HG03095 (cell line): ENCODE results near the gene GRM2.

Experiments
- ATAC-seq: cut with Tn5 transposase; IDR thresholded peaks from one replicate; pipeline ENCODE4 v1.9.1; 2021; ENCODE audit warnings: moderate library complexity; ENCODE audit not compliant: unreplicated experiment

GRM2 gene

GRCh38 chr3:51680196-51680595, 26.7 kb upstream of the GRM2 start:
- no peak for ATAC-seq

DNA sequence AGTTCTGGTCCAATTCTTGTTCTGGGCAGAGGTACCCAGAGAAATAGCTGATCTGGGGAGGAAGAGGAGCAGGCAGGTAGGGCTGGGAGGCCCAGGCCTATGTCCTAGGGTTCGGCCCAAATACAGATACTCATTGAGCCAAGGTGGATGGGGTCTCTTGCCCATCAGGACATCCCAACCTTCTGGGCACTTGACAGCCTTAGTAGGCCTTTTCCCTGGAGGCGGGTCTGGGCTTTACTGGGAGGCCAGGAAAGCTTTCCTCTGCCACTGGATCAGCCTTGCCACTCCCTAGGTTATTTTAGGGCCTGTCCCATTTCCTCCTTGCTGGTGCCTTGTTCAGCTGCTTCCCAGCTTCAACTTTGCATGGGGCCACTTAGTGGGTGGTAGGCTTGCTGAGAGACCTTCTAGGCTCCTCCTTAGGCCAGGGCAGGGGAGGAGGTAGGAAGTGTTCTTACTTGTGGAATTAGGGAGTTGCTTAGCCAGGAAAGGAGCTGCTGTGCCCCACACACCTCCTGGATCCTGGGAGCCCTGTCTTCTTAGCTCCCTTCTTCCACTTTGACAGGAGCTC, 26.1 kb upstream of the GRM2 start:
- ATAC-seq: no peak

- no peak for ATAC-seq
Measured at GRCh38 chr3:51681453-51681852, 25.4 kb upstream of the GRM2 start.

DNA sequence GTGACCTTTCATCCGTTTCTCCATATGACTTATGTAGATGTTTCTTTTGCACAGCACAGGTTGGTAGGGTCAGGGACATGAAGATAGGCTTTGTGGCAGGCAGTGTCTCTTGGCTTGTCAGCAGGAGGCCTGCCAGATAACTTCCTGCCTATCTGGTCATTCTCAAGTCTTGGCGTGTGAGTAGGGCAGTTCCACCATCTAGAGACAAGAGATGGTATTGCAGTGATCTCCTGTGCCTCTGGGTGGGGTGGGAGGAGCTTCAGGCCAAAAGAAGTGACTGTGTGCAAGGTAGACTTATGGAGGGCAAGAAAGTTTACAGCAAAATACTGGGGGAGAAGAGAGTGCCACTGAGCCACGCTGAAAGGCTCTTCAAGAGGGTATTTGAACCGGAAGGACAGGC, 24.8 kb upstream of the GRM2 start:
- ATAC-seq: peak; percentile 79

DNA sequence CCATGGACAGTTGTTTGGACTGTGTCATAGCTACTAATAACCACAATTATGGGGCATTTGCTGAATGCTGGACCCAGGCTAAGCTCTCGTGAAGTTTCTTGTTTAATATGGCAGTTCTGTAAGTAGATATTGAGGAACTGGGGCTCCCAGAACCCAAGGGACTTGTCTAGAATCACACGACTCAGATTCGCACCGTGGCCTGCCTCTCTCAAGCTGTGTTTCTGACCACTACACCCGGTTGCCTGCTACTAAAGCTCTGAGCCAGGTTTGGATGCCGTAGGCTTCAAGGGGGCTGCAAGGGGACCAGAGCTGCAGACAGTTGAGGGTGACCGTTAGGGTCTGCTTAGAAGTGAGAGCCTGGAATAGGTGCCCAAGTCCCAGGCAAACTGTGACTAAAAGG, 24.3 kb upstream of the GRM2 start:
- no peak for ATAC-seq

GRCh38 chr3:51683566-51683965, 23.3 kb upstream of the GRM2 start:
- no peak for ATAC-seq

- no peak for ATAC-seq
Measured at GRCh38 chr3:51684971-51685751, 21.7 kb upstream of the GRM2 start.

DNA sequence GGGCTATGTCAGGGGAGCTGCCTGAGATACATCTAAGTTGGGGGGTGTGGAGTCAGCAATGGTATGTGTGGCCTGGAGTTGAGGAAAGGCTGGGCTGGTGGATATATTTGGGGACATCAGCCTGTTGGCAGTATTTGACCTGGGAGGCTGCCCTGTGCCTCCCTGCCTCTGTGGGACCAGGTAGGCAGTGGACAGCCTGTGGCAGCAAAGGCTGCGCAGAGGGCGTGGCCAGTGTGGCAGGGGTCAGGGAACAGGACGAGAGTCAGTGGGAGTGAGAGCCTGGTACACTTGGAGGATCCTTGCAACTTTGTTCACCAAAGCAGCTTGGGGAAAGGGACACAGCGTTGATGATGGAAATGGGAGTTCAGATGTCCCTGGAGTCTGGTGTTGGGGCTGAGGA, 20.8 kb upstream of the GRM2 start:
- ATAC-seq: no peak

DNA sequence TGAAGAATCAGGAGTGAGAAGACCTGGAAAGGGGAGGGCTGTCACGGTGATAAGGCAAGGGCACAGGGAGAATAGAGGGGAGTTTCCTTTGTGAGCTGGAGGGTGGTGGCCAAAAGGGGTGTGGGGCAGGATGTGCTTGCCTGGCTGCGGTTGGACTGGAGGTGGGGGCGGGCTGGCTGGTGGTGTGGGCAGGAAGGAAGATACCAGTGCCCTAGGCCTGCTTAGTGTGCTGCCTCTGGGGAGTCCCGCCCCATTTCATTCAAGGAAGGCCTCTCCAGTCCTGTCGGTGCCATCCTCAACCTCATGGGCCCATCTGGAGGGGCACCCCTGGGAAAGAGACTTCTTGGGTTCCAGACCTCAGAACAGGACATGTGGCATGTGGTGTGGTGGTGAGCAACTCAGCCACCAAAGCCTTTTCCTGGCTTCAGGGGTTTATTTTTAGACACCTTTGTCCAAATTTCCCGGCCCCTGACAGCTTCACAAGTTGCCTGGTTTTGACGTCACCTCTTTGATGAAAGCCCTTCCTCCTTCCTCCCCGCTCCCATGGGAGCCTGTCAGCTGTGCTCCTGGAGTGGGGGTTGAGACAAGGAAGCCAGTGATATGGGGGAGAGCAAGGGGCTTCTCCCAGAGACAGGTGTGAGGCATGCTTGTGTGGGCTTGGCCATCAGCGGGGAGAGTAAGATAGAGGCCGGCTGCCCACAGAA, 20.2 kb upstream of the GRM2 start:
- no peak for ATAC-seq

GRCh38 chr3:51687431-51688205, 19.2 kb upstream of the GRM2 start:
- ATAC-seq: no peak

GRCh38 chr3:51688206-51688600, 18.7 kb upstream of the GRM2 start:
- ATAC-seq: no peak

GRCh38 chr3:51691021-51691420, 15.8 kb upstream of the GRM2 start:
- no peak for ATAC-seq

- no peak for ATAC-seq
Measured at GRCh38 chr3:51691949-51692348, 14.9 kb upstream of the GRM2 start.

- no peak for ATAC-seq
Measured at GRCh38 chr3:51692980-51693395, 13.9 kb upstream of the GRM2 start.

GRCh38 chr3:51696954-51697353, 9.9 kb upstream of the GRM2 start:
- no peak for ATAC-seq

GRCh38 chr3:51698209-51698608, 8.7 kb upstream of the GRM2 start:
- no peak for ATAC-seq

GRCh38 chr3:51700403-51700802, 6.5 kb upstream of the GRM2 start:
- no peak for ATAC-seq

- no peak for ATAC-seq
Measured at GRCh38 chr3:51702156-51702555, 4.7 kb upstream of the GRM2 start.

DNA sequence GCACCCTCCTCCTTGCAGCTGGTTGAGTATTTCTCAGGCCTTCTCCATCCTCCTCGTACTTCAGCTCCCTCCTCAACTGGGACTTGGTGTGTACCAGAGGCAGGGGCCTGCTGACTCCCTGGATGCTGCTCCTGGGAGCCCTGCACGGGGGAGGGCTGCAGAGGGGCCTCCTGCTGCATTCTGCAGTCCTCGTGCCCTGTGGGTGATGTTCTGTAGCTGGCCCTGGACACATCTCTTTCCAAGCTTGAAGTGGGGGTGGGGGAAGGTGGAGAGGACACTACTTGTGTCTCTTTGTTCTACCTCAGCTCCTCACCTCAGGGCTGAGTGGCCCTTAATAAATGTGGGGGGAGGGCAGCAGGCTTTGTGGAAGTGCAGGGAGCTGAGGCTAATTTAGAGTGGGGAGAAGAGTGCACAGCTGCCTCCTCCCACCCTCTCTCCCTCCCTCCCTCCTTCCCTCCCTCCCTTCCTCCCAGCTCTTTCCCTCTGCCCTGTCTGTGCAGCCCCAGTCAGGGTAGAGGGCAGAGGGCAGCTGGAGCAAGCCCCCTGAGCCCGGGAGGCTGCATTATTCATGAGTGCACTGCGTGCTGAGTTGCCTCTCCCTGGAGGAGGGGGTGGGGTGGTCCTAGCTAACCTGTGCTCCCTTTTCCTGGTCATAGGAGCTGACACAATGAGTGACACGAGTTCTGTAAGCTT, 3.7 kb upstream of the GRM2 start:
- ATAC-seq: no peak

- no peak for ATAC-seq
Measured at GRCh38 chr3:51703761-51704510, 2.9 kb upstream of the GRM2 start.
